ENCODE results near the gene TPBG.

TPBG gene, protein sequence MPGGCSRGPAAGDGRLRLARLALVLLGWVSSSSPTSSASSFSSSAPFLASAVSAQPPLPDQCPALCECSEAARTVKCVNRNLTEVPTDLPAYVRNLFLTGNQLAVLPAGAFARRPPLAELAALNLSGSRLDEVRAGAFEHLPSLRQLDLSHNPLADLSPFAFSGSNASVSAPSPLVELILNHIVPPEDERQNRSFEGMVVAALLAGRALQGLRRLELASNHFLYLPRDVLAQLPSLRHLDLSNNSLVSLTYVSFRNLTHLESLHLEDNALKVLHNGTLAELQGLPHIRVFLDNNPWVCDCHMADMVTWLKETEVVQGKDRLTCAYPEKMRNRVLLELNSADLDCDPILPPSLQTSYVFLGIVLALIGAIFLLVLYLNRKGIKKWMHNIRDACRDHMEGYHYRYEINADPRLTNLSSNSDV

DNA sequence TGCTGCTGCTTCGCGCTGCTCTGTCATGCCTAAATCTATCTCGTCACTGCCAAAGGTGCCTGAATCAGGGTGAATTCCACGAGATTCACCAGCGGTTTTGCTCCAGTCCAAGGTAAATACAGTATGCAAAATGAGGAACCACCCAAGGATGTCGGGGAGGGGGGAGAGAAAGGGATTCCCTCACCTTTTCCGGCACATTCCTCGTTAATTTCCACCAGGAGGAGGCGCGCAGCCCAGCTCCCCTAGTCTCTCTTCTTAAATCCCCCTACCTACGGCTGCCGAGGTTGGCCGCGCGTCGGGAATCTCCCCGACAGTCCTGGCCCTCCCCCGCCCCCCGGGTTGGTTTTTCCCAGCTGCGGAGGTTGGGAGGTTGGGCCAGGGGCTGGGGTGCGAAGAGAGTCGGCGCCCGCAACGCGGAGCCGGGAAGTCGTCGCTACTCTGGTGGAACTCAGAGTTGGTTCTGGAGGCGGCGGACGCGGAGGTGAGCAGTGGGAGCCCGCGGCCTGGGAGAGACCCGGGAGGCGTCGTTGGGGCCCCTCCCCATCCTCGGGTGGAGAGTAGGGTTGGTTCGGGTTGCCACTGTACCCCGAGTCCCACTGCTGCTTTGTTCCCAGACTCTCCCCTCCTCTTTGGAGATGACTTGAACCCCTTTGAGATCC, at the start of gene TPBG:
Gene TPBG, plus strand, starts transcription at position 390 of the 659 bp plus-strand sequence. CDS start 1,145 bp downstream, outside the sequence.
- no peak for DNase-seq

- no peak for DNase-seq
Measured at GRCh38 chr6:82322386-82322785, 41.2 kb upstream of the TPBG start.

DNA sequence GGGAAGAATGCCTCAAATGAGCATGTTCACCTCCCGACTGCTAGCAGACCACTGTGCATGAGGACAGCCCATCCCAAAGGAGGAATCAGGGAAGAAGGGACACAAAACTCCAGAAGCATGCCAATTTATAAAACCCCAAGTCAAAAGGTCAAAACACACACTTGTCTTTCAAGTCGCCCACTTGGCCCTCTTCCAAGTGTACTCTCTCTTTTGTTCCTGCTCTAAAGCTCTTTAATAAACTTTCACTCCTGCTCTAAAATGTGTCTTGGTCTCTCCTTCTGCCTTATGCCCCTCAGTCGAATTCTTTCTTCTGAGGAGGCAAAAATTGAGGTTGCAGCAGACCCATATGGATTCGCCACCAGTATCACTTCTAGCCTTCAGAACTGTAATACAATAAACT, 33.9 kb upstream of the TPBG start:
- no peak for DNase-seq

- no peak for DNase-seq
Measured at GRCh38 chr6:82330171-82330804, 33.3 kb upstream of the TPBG start.

- no peak for DNase-seq
Measured at GRCh38 chr6:82331031-82331773, 32.4 kb upstream of the TPBG start.

DNA sequence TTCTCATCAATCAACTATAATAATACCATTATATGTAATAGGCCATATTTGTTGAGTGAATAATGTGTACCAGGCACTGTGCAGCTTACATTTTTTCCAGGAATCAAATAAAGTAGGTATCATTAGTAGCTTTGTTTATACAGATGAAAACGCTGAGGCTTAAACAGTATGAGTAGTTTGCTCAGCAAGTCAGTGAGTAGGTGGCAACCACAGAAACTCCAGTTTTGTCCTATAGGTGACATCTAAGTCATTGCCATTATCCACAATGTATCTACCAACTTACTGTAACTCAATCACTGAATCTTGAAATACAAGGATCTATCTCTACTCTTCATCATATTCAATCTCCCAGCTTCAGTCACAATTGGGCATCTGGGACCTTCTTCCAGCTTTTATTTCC, 29.8 kb upstream of the TPBG start:
- no peak for DNase-seq

DNA sequence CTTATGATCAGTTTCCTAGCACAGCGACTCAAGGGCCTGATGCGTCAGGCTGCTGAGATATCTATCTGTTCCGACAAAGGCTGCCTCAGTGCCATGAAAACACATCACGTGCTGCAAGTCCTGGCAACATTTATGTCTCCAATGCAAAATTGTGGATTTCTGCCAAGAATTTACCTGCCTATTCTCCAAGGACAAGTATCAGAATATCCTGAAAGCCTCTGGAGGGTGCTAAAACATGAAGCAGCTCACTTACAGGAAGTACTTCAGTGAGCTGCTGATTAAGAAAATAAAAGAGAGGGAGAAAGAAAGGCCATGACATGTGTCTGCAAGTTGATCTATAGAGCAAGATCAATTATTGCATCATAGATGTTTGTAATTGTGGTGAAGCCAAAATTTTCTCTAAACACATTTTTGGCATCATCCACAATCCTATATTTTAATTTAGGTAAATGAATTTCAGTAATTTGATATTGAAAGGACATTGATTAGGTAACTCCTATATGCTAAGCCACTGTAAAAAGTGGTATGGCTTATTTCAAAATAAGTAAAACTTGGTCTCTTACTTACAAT, 25.8 kb upstream of the TPBG start:
- DNase-seq = no peak

DNA sequence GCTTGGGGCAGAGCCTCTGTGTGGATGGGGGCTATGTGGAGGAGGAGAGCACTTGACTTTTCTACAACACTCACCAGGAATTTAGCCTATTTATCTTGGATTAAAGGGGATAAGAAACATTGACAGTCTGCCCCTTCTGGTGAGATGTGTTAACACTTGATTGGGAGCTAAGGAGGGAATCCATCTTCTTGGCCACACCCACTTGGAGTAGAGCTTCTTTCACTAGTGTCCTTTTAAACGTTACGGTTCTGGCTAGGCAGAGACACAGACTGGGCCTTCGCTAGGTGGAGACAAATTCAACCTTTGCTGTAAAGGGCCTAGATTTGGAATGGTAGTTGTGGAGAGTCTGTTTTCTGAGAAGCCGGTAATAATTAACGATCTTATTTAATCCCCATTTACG, 15.5 kb upstream of the TPBG start:
- no peak for DNase-seq

DNA sequence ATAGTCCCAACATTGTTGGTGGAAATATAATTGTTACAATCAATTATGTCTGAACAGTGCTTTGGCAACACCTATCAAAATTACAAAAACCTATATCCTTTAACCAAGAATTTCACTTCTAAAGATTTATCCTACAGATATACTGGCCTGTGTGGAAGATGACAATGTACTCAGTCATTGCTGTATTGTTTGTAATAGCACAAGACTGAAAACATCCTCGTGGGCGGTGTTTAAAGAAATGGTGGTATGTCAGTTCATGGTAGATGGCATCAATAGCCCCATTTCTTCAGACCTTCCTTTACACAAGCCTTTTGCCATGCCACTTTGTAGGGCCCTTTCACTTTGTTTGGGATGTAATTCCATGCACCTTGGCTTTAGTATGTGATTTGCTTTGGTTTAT, 9.8 kb upstream of the TPBG start:
- no peak for DNase-seq

- DNase-seq = no peak
Measured at GRCh38 chr6:82360552-82360951, 3.1 kb upstream of the TPBG start.

- DNase-seq = no peak
Measured at GRCh38 chr6:82361631-82362030, 2.0 kb upstream of the TPBG start.

DNA sequence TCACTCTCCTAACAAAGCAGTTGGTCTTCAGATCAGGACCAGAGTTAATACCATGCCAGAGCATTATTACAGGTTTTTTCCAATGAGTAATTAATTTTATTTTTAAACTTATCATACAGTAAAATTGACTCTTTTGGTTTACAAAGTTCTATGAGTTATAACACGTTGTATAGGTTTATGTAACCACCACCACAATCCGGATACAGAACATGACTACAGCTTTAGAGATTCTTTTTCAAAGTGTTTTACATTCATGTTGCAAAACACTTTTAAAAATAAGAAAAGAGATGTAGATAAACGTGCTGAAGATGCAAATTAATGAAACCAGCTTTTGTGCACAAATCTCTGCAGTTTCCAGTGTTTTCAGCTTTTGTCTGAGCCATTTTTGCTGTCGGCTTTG, 1.5 kb upstream of the TPBG start:
- DNase-seq = no peak

GRCh38 chr6:82362878-82363427, 664 bp upstream of the TPBG start:
- no peak for DNase-seq

GRCh38 chr6:82364087-82365015, 734 bp downstream of the TPBG start:
- DNase-seq = no peak

DNA sequence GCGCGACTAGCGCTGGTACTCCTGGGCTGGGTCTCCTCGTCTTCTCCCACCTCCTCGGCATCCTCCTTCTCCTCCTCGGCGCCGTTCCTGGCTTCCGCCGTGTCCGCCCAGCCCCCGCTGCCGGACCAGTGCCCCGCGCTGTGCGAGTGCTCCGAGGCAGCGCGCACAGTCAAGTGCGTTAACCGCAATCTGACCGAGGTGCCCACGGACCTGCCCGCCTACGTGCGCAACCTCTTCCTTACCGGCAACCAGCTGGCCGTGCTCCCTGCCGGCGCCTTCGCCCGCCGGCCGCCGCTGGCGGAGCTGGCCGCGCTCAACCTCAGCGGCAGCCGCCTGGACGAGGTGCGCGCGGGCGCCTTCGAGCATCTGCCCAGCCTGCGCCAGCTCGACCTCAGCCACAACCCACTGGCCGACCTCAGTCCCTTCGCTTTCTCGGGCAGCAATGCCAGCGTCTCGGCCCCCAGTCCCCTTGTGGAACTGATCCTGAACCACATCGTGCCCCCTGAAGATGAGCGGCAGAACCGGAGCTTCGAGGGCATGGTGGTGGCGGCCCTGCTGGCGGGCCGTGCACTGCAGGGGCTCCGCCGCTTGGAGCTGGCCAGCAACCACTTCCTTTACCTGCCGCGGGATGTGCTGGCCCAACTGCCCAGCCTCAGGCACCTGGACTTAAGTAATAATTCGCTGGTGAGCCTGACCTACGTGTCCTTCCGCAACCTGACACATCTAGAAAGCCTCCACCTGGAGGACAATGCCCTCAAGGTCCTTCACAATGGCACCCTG, 1.6 kb downstream of the TPBG start:
- DNase-seq = no peak

GRCh38 chr6:82367704-82368103, 4.1 kb downstream of the TPBG start:
- no peak for DNase-seq

DNA sequence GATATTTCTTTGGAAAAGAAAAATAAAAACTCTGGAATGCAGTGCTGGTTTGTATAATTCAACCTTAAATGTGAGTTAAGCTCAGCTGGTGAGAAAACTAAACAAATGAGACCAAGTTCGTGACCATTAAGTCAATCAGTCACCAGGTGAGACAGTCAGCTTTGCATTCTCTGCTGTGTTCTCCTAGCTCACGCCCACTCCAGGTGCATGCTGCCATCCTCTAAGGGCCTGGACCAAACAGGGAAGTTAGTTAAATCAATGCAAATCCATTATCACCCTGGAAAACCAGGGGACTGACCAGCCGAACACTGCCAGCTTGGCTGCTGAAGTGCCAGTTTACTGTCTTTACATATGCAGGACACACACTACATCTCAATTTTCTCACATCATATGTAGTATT, 7.2 kb downstream of the TPBG start:
- DNase-seq = no peak

GRCh38 chr6:82371799-82372546, 8.4 kb downstream of the TPBG start:
- DNase-seq = no peak

- DNase-seq = no peak
Measured at GRCh38 chr6:82372656-82373055, 9.0 kb downstream of the TPBG start.

- DNase-seq = no peak
Measured at GRCh38 chr6:82374516-82374915, 10.9 kb downstream of the TPBG start.
